ENCODE data around the gene NDP.

Gene NDP, protein sequence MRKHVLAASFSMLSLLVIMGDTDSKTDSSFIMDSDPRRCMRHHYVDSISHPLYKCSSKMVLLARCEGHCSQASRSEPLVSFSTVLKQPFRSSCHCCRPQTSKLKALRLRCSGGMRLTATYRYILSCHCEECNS

DNA sequence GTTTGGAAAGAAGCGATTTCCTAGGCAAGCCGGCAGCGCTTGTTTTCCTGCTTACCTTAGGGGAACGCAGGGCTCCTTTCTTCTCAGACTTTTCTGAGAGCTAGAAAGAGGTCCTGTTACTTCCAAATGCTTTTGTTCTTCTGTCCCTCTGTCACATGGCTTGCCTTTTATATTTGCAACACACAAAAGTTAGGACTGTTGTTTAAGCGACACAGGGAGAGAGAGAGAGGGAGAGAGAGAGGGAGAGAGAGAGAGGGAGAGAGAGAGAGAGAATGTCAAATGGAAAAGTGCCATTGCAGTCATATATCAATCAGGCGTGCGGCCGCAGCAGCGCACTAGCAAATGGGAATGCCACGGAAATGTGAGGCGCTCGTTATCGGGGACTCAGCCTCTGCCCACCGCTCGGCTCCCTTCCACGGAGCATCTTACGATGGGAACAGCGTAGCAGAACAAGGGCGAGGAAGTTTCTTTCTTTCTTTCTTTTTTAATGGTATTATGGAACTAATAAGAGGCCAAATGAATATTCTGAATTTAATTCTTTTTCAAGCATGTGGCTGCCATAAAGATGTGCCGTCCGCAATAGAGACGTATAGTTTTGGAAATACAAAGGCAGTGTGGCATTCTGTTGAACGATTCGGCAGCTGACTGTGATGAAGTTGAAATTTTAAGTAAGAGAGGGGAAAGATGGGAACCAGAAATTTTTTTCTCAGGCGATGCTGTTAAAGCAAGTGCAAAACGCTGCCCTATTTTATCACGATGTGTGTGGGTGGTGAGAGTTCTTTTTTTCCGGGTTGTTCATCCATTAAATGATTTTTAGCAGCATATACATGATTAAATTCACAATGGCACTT, at the start of gene NDP:
Gene NDP (minus strand): TSS at position 142 of the 851 bp plus-strand sequence. CDS start 14,745 bp downstream, outside the sequence.
- DNase-seq: no peak

DNA sequence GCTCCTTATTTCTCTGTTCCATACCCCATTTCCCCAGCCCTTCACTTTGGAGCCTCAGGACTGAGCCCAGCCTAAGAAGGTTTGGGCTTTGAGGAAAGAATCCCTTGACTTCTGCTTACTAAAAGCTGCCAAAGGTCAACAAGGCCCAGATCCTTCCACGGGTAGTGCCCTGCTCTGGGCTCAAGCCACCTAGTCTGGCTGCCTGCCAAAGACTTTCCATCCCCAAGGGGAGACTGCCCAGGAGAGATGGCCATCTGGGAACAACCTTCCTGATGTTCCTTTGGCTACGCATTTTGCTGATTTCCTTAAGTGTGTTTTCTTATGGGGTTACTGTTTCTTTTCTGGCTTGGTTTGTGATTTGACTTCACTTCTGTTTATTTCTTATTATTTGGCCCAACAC, 49.8 kb upstream of the NDP start:
- no peak for DNase-seq

DNA sequence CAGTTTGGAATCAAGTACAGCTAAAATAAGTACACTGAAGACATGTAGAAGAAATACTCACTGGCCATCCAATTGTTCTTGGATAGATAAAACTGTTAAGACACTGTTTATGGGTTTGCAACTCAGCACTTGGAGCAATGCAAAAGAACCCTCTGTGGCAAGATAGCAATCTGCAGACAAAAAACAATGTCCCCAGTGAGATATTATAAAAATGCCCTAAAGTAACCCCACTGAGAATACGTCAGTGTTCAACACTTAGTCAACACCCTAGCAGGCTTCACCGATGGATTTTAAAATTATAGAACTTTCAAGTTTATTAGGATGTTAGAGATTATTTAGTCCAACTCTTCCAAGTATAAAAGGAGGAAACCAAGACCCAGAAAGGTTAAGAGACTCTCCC, 47.5 kb upstream of the NDP start:
- DNase-seq: no peak

DNA sequence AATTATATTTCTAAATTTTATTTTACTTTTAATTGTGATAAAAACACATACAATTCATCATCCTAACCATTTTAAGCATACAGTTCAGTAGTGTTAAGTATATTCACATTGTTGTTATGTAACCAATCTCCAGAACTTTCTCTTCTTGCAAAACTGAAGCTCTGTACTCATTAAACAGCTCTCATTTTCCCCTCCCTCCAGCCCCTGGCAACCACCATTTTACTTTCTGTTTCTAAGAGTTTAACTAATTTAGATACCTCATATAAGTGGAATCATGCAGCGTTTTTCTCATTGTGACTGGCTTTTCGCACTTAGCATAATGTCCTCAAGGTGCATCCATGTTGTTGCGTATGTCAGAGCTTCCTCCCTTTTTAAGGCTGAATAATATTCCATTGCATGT, 46.7 kb upstream of the NDP start:
- DNase-seq: no peak

DNA sequence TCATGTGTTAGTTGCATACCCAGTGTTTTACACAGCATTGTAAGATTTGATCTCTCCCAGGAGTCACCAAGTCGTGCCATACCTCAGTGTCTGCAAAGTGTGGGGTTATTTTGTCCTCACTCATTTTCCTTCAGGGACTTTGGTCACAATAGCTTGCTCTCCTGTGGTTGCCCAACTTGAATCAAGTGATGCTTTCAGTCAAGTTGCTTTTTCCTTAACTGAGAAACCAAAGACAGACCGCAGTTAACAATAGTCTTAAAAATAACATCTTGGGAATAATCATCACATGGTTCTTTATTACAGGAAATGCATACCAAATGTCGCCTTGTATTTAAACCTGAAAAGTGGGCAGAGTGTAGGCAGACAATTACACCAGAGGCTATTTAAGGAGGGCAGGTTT, 44.5 kb upstream of the NDP start:
- DNase-seq: no peak

DNA sequence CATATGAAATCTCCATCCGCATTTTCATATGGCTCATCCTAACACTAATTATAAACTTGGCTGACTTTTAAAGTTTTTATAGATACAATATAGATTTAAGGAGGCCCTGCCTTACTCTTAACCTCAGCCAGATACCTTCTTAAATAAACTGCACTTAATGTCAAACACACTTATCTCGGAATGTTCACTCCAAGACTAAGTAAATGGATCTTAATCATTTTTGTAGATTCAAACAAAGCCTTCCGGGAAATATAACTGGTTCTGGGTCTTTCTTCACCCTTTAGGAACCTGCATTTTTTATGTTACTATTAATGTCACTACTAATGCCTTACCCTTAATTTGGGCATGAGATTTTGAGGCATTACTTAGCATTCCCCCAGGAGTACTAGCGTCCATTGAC, 43.7 kb upstream of the NDP start:
- no peak for DNase-seq

DNA sequence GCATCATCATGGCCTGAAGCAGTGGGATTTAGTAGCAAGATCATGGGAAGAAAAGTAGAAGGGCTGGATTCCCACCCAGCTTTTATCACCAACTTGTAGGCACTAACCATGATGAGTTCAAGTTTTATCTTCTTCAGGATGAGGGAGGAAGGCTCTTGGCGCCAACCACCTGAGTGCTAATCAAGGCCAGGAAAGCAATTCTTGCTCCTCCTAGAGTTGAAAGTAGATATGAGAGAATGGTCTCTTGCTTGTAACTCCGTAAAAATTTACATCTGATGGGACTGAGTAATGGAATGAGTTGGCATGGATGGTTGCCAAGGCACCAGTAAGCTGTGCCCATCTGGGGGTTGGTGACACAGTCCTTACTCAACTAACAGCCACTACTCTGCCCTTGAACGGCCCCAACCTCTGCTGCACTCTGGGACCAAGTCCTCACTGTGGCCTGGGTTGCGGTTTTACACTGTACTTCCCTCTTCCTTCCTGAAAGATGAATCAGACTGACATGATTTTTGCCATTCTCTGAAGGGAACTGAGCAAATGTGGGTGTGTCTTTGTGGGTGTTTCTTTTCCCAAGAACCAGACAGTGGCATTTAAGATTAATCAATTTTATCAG, 39.4 kb upstream of the NDP start:
- no peak for DNase-seq

DNA sequence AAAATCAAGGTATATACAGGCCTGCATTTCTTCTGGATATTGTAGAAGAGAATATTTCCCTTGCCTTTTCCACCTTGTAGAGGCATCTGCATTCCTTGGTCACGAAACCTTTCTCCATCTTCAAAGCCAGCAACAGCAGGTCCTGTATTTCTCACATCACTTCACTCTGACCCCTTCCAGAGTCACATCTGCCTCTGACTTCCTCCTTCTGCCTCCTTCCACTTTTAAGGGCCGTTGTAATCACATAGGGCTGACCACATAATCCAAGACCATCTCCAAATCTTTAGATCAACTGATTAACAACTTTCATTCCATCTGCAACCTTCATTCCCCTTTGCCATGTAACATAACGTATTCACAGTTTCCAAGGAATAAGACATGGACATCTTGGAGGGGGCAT, 38.3 kb upstream of the NDP start:
- no peak for DNase-seq

DNA sequence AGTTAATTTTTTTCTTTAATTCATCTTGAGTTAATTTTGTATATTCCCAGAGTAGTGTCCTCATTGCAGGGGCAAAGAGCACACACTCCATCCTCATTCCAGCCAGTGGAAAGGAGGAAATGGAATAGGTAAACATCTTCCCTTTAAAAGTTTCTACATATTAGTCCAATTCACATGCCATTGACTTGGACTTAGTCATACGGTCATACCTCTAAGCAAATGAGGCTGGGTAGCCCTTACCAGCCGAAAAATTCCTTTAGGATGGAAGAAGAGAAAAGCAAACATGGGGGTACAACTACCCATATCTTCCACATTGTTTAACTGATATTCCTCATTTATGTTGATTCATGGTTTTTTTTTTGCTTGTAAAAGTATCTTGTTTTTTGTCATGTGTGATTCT, 37.4 kb upstream of the NDP start:
- DNase-seq: no peak

DNA sequence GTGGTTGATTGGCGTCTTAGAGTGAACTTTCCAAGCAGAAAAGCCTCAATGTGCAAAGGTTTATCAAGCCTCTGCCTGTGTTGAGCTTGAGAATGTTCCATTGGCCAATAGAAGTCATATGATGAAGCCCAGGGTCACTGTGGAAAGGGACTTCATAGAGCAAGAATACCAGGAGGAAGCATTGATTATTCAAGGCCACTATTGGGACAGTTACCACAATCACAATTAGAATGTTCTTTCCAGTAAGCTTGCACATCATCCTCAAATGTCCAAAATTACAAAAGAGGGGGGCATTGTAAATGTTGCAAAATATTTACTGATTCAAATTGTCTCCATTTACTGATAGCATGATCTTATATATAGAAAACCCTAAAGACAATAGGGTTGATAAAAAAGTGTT, 32.9 kb upstream of the NDP start:
- no peak for DNase-seq

DNA sequence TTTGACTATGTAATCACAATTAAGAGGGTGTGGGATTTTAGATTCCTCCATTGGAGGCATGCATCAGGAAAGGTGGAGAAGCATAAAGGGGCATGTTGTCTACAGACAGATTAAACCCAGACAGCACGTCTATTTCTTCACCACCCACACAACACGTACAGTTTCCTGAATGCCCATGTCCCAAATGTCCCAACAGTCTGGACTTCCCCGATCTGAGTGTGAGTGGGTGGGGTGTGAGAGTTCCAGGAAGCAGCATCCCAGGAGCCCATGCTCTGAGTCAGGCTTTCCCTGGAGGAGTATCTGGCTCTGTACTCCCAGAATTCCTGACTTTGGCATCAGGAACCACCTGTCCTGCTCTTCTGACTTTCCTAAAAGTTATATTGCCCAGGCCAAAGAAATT, 30.8 kb upstream of the NDP start:
- no peak for DNase-seq

DNA sequence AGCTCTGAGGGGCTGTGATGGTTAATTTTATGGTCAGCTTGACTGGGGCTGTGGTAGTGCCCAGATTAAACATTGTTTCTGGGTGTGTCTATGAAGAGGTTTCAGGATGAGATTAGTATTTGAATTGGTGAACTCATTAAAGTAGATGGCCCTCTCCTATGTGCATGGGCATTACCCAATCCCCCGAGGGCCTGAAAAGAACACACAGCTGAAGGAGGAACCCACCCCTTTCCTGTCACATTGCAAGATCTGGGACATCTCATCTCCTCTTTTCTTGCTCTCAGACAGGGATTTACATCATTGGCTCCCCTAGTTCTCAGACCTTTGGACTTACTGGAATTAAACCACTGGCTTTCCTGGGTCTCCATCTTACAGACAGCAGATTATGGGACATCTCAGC, 29.4 kb upstream of the NDP start:
- no peak for DNase-seq

DNA sequence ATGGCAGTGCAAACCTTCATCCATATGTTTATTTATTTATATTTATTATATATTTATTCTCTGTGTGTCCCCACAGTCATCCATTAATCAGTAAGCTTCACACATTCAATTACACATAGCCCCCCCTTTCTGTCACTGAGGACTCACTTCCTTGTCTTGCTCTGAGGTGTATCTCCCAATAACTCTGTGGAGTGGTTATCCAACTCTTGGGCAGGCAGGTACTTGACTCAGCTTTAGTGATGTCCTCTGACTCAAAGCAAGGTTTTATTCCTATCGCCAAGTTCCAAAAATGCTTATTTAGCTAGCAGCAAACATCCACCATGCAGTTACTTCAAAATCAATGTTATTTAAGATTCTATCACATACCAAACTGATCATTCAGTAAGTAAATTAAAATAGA, 25.2 kb upstream of the NDP start:
- DNase-seq: no peak

DNA sequence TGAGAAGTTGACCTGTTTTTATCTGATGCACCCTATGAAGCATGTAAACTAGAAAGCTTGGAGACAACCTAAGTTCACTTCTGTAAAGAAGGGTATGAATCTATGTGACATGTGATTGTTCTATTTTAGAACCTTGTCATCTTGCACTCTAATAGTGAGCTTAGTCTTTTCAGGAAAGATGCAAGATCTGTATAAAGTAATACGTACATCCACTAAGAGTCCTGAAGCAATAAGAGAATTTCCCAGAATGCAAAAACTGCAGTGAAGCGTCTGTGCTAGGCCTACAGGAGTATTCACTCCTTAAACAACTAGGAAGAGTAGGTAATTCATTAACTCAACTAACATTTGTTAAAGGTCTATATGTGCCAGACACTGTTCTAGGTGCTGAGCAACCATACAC, 23.3 kb upstream of the NDP start:
- no peak for DNase-seq

DNA sequence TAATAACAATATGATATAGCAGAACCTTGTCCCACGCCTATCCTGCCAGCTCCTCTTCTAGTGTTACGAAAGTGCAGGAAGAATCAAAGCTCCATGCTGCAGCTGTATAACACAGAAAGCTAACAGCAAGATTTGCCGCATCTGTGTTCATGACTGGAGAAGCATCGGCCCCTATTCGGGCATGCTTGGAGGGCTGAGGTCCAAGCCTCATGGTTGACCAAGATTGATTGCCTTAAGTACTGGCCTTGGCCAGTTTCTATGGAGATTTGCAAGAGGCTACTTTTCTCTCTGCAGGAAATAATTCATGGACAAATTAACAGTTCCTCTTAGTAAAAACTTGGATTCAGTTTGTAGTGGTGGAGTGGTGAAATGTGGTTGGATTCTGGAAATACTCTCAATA, 12.9 kb upstream of the NDP start:
- no peak for DNase-seq

DNA sequence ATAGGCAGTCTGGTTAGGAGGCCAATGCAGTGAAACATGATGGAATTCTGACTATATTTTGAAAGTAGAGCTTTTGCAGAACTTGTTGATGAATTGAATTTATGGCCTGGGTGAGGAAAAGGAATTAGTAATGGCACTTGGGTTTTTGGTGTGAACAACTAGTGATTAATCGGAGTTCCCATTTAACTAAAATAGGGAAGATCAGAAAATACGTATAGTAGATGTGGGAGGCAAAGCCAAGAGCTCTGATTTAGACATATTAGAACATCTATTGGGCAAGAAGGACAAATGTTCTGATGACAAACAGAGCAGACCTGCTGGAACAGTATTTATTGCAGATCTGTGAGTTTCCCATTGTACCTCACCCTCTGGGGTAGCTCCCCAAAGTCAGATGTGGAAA, 12.3 kb upstream of the NDP start:
- no peak for DNase-seq

DNA sequence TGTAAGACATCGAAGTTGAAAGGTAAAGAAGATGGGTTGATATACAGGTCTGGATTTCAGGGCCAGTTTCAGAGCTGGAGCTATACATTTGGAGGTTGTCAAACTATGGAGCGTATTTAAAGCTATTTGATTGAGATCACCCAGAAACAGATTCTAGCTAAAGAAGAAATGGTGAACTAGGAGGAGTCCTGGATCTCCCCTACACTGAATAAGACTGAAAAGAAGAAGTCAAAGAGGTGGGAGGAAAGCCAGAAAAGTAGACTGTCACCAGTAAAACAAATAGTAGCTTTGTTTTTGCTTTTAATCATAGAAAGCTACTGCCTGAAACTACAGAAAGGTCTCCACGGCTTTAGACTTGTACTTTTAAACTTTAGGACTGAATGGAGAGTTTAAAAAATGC, 5.0 kb upstream of the NDP start:
- no peak for DNase-seq

DNA sequence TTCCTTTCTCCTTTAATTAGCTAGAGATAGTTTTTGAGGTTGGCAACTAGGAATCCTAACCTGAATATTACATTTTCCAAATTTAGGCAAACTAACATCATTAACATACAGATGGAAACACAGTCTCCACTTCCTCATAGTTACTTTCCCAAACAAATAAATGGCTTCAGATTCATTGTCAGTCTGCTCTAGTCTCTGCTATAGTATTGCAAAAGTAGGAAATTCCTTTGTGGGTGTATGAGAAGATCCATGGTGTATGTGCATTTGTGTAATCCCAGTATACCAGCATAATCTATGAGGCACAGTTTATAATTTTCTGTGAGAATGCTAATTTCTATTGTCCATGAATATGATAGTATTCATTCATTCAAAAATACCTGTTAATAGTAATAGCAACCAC, 3.0 kb upstream of the NDP start:
- no peak for DNase-seq

DNA sequence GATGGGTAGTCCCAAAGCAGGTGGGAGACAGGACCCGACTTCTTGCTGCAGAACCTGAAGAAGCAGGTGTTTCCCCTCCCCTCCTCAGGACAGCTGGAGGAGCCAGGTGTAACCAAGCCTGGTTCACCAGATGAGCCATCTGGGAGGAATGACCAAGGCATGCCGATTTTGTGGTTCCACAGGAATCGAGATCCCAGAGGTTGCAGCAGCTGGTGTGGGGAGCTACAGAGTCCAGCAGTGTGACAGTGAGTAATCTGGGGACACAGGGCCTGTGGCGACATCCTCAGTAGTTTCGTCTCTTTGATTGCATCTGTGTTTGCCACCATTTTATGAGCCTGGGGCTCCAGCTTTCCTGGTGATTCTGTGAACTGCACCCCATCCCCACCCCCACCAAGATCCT, 2.6 kb upstream of the NDP start:
- no peak for DNase-seq

DNA sequence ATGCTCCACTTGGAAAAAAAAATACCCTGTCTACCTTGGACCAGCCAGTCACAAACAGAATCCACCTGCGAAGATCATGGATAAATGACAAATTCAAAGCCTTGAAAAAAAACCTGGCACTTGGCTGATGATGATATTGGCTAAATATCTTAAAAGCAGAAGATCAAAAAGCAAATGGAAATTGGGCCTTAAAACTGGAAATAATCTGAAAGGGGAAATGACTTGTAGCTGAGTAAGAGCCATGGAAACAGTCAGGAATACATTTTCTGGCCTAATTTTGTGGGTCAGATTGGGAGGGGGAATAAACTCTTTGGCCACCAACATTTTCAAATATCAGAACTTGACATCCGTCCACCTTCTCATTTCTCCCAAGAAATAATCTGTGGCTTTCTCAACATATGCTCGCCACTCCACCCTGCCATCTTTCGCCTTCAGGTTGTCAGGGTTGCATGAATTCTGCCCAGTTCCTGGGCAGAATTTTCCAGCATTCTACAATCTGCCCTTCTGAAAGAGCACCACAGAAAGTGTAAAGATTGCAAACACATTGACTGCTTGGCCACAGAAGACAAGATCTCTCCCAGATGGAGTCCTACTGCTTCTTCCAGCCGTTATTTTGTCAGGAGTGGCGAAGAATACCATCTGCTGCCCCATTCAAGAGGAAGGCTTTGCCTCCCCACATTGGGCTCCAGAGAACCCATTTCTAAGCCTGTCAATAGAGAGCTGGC, 1.7 kb upstream of the NDP start:
- DNase-seq: no peak

DNA sequence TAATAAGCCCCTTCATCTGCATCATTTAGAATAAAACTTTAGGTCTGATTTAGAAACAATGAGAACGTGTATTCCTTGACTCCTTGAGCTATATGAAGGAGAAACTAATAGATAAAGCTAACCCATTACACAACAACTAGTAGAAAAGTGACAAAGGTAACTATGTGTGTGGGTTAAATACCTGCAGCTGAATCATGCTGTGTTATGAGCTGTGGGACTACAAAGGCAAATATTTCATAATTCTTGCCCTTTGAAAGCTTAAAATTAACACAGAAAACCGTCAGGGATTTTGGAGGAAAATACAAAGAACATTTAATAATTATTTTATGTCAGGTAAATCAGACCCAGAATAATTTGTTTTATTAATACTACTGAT, 898 bp upstream of the NDP start:
- DNase-seq: no peak

DNA sequence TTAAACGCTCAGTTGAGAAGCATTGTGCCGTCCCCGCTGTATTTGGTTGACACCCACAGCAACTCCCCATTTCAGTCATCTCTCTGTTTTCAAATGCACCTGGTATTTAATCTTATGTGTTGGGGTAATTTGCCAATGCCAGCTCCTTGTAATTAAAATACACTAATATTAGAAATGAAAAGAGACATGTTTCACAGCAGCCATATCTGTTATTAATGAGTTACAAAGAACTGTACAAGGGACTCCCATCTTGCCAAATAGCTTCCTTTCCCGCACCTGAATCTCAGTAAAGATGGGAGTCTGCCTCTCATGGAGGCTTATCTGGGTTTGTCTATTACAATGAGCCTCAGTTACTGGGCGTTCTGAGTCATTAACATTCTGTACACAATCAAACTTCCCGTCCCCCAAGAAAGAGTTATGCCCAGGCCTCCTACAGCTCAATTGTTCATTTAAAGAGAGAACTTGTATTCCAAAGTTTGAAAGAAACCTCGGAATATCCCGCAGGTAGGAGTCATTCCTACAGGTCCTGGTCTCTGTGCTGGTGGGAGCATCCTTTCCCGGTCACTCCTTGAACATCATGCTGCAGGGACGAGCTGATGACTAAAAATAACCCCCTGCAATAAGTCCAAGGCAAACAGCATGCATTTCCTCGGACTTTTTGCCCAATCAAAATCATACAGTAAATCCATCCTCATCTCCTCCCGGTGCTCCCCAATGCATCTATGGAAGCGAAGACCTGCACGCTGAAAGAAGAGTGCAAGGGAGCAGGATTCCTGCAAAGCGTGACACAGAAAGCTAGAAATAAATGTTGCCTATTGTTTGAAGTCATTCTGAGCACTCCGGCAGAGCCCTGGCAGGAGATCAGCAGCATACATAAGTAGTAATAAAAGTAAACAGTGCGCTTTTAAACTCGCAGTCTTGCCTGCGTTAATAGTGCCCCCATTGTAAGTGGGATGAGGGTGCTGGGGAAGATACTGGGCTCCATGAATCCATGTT, 926 bp downstream of the NDP start:
- DNase-seq: no peak

DNA sequence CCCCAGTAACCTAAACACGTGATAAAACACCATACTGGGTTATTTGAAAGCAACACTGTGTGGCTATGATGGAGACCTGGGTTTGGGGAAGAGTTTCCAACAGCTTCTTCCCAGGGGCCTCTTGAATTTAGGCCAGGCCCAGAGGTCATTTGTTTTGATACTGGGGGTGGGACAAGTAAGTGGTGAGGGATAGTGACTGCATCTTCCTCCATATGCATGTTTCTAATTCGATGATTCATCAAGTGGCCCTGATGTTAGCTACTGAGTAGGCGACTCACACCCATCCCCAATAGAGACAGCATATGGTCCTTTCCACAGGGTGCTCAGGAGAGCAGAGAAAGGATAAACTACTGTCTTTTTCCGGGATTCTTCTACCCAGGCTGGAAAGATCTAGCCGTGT, 2.7 kb downstream of the NDP start:
- no peak for DNase-seq

Data from activated naive CD4-positive, alpha-beta T cell (primary cell).